HS-27A (cell line): Measurements from ENCODE around the gene ACTR10.
"Not testable (repeated sequence)": the region's sequence is repeated elsewhere in the genome, so short reads cannot be mapped to it uniquely, and the experiment has no call there.

Experiments
- DNase-seq: peaks from one replicate; pipeline ENCODE4 v3.0.0-alpha.2; 2012; ENCODE audit warnings: low read depth, missing footprints

Gene ACTR10

DNA sequence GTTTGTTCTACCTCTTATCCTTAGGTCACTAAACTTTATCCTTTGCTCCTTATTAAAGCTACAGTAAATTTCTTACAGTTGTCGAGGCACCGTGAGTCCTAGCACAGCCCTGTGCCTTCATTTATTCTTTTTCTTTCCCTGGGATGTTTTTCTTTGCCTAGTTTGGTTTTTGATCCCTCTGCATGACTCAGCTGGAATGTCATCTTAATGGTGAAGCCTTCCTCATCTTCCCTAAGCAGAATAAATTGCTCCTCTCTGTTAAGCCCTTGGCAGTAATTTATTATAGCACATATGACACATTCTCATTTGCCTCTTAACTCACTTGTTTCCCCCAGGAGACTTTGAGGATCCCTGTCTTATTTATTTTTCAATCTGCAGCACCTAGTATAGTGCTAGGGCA is 16.6 kb downstream of the ACTR10 start:
- no peak for DNase-seq

DNA sequence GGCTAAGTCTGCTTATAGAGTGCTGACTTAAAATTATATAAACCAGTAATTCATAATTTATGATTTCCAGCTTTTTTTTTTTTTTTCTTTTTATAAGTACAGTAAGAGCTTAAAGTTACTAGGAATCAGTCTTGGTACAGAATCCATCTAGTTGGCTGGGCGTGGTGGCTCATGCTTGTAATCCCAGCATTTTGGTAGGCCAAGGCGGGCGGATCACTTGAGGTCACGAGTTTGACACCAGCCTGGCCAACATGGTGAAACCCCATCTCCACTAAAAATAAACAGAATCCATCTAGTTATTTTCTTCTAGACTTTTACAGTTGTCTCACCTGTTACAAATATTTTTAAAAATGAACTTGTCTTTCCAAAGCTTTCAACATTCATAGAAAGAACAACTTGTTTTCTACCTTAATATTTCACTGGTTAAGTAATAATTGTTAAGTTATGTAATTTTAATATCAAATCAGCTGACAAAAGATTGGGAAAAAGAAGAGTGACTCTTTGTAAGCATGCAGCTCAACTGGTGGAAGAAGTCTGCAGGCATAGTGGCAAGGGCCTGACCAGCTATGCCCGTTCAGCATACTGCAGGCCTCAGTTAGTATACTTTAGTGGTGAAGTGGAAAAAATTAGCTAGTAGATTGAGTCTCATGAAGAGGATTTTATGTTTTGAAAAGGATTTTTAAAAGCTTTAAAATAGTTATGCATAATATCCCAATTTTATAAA is 27.3 kb downstream of the ACTR10 start:
- no peak for DNase-seq

GRCh38 chr14:58238252-58239243 is 38.6 kb downstream of the ACTR10 start:
- no peak for DNase-seq

DNA sequence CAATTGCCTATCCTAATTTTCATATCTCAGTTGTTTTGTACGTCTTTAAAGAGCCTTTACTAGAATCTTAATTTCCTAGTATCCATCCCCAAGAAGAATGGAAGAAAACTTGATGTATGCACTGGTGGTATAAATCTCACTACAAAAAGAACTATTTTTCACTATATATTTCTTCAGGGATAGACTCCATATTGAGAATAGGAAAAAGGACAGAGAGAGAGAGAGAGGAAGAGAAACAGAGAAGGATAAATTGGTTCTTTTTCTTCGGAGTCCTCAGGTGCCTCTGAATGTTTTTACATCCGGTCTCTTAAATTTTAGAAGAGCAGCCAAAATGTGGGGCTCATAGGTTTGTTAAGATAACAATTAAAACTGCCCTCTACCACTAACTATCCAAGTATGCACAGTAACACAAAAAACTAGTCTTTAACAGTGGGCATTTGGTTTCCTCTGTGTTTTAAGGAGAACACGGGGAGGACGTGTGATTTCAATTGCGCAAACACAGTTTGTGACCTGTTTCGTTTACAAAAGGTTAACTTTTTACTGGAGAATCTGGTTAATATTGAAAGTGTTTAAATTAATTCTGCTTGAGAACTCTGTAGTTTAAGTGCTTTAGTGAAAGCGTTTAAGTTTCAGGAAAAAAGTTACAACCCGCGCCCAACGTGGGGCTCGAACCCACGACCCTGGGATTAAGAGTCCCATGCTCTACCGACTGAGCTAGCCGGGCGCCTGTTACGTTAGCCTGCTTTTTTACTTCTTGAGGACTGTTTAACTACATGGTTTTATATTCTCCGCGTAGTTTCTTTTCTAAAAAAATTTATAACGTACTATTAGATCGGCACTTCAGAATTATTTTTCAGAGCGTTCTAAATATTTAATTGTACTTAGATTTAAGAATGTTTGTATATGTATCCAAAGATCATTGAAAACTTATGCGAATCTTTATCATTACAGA is 39.6 kb downstream of the ACTR10 start:
- peak; percentile 43 for DNase-seq

- peak; percentile 27 for DNase-seq
Measured at GRCh38 chr14:58243790-58244555, 44.0 kb downstream of the ACTR10 start.

- DNase-seq, result peak; percentile 77
Measured at GRCh38 chr14:58244556-58245387, 44.8 kb downstream of the ACTR10 start, which contains the start of gene PSMA3. Gene PSMA3 (plus strand): TSS chr14:58244843. CDS start chr14:58244921, 78 bp downstream.

DNA sequence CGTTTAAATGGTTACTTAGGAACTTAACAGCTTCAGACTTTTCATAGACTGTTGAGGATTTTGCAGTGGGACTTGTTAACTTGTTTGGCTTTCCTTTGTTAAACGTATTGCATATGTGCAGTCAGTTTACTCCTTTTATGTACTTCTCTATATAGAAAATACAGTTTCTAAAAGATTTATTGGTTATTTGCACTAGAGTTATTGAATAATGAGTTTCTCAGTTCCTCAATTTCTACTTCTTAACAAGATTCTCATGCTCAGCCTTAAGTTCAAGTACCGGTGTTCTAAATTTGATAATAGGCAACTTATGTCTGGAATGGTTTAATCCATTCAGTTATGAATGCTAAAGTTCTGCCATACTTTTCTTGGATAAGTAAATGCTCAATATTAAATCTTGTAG is 45.6 kb downstream of the ACTR10 start:
- no peak for DNase-seq

- DNase-seq, result no peak
Measured at GRCh38 chr14:58249611-58250010, 49.7 kb downstream of the ACTR10 start.

GRCh38 chr14:58258156-58258555 is 58.2 kb downstream of the ACTR10 start:
- DNase-seq, result no peak

DNA sequence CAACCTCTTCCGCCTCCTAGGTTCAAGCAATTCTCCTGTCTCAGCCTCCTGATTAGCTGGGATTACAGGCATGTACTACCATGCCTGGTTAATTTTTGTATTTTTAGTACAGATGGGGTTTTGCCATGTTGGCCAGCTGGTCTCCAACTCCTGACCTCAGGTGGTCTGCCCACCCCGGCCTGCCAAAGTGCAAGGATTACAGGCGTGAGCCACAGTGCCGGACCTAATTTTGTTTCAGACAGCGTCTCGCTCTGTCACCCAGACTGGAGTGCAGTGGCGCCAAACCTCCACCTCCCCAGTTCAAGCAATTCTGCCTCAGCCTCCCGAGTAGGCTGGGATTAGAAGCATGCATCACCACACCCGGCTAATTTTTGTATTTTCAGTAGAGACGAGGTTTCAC is 62.1 kb downstream of the ACTR10 start:
- not testable (repeated sequence) for DNase-seq

- DNase-seq, result no peak
Measured at GRCh38 chr14:58265401-58265800, 65.5 kb downstream of the ACTR10 start.

DNA sequence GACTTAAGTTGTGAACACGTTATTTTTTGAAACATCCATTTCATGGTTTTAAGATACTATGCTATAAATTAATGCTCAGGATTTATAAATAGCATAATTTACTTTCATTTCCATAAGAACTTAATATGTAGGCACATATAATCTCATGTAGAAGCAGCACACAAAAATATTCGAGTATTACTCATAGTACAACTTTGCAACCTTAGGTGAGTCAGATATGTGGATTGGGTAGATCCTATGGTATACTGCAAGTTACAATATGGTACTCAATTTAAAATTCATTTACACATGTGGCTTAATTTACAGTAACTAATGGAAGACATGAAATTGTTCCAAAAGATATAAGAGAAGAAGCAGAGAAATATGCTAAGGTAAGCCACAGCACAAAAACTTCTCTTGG is 70.7 kb downstream of the ACTR10 start:
- DNase-seq, result no peak

- no peak for DNase-seq
Measured at GRCh38 chr14:58272588-58273372, 72.8 kb downstream of the ACTR10 start.

DNA sequence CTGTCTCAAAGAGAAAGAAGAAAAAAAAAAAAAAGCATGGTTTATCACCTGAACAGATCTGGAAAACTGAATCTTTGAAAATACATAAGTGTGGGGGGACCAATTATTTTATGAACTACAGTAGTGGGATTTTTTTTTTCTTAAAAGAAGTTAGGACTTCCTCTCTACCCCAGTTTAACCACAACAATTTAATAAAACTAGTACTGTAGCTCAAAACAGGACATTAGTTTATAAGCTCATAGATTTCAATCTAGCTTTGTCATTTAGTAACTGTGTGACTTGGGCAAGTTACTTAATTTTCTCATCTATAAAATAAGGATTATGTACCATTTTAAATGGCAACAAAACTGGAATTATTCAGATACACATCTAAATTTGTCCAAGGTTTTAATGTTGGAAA is 74.9 kb downstream of the ACTR10 start:
- DNase-seq, result no peak

- no peak for DNase-seq
Measured at GRCh38 chr14:58275527-58276190, 75.7 kb downstream of the ACTR10 start.

DNA sequence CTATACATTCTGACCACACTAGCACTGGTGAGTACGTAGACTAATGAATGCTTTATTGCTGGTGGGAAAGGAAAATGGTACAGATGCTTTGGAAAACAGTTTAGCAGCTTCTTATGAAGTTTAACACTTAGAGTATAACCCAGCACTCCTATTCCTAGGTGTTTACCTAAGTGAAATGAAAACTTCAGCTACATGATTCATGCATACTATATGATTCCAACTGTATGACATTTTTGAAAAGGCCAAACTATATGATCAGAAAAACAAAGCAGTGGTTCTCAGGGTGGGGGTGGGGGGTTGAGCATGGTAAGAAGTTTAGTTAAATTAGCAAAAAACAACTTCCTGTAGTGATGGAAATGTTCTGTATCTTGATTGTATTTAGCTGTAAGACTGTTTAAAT is 76.3 kb downstream of the ACTR10 start:
- DNase-seq, result no peak

GRCh38 chr14:58278177-58278576 is 78.2 kb downstream of the ACTR10 start:
- DNase-seq, result no peak

DNA sequence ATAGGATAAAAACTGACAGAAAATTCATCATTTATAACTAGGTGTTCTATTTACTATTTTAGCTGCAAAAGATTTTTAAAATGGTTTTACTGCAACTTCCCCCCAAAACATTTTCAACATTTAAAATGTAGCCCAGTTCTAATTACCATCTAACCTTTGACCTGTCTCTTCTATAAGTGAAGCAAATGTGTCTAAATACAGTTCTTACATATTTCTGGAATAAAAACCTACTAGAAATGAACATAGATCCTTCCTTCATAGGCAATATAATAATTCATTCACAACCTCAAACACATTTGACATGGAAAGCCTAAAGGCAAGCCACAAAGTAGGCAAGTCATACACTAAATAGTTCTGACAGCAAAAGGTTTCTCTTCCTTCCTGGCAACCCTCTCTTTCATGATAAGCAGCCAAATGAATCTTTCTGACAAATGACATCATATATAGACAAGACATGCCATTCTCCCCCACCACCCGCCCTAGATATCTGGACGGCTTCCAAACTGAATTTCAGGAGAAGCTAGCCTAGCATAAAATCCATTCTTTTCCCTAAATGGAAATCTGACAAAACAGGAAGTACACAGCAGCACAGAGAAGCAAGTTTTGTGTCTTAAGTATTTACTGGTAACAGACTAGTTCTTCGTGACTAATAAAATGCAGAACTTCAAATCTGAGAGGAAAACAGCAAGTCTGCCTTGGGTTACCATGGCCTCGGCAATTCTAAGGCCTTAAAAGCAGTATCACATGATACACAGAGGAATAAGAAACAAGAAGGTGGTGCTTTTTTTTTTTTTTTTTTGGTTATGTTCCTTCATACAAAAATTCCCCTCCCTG is 81.2 kb downstream of the ACTR10 start:
- DNase-seq, result peak; percentile 69
